ENCODE data around the gene FLNB. TPM values are rescaled to one million over a fixed set of nuclear protein-coding genes. Genes with fewer than 3 reads are reported as not detected.

FLNB gene
- total RNA-seq, 4 donors from 2014 or later = 265 to 345 (median 277) TPM

- Histone ChIP-seq H3K4me1 (peaks cover 0 to 81% (median 40%) of the 10 kb centered on the region in 4 donors), H3K4me3 (no peak overlapping the region), H3K27ac (peak overlapping the region in 1 of 4 donors; percentile 38), H3K36me3 (no peaks in the 10 kb centered on the region), H3K27me3 (no peaks in the 10 kb centered on the region), H3K9me3 (no peaks in the 10 kb centered on the region)
- WGBS, 2 donors = 67 to 74% methylated on average over 8 of the region's 8 CpGs
- no peak for DNase-seq (ENCODE audit: low spot score in 2 of 2)
- TF ChIP-seq EP300 (IDR thresholded peaks at IDR 0.05) = no peak
- TF ChIP-seq POLR2A (IDR thresholded peaks at IDR 0.05) = no peak
- TF ChIP-seq, protein P1, sequence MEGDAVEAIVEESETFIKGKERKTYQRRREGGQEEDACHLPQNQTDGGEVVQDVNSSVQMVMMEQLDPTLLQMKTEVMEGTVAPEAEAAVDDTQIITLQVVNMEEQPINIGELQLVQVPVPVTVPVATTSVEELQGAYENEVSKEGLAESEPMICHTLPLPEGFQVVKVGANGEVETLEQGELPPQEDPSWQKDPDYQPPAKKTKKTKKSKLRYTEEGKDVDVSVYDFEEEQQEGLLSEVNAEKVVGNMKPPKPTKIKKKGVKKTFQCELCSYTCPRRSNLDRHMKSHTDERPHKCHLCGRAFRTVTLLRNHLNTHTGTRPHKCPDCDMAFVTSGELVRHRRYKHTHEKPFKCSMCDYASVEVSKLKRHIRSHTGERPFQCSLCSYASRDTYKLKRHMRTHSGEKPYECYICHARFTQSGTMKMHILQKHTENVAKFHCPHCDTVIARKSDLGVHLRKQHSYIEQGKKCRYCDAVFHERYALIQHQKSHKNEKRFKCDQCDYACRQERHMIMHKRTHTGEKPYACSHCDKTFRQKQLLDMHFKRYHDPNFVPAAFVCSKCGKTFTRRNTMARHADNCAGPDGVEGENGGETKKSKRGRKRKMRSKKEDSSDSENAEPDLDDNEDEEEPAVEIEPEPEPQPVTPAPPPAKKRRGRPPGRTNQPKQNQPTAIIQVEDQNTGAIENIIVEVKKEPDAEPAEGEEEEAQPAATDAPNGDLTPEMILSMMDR (IDR thresholded peaks at IDR 0.05) = no peak
Observed at GRCh38 chr3:58038675-58039292, 30.6 kb downstream of the FLNB start.

GRCh38 chr3:58039601-58040000, 31.4 kb downstream of the FLNB start:
- TF ChIP-seq EP300 (IDR thresholded peaks at IDR 0.05) = no peak
- no peak for TF ChIP-seq POLR2A (IDR thresholded peaks at IDR 0.05)
- TF ChIP-seq, protein P1 (IDR thresholded peaks at IDR 0.05) = no peak
- H3K4me3 ChIP-seq = no peak overlapping the region
- H3K36me3 ChIP-seq = no peaks in the 10 kb centered on the region
- H3K9me3 ChIP-seq = no peaks in the 10 kb centered on the region
- peak overlapping the region in 2 of 4 donors; percentile 53 to 70 for H3K27ac ChIP-seq
- H3K27me3 ChIP-seq = no peaks in the 10 kb centered on the region
- WGBS, 2 donors = 64 to 73% methylated on average over 2 of the region's 2 CpGs
- DNase-seq (ENCODE audit: low spot score in 2 of 2) = no peak
- peaks cover 0 to 84% (median 48%) of the 10 kb centered on the region in 4 donors for H3K4me1 ChIP-seq

DNA sequence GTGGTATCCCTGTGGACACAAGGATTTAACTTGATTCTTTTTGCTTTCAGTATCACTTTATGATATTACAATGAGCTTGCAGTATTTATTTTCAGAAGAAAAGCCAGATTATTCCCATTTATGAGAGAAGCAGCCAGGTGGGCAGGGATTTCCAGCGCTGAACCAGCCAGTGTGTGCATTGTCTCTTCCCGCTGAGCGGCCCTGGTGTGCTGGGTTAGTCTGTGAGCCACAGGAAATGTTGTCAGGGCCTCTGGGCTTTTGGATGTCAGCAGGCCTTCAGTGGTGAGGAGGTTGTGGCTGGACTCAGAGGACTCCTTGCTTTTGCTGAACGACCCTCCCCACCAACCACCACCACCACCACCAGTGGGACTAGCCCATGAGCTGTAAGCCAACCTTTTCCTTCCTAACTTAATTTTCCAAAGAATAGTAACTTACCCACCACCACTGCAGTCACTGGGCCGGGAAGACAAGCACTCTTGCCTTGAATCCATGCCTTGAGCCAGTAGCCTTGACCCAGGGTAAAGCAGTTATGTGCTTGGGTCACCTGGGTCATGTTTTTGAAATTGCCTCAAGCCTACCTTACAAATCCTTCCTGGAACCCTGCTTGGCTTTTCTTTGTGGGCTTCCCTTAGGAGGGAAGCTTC, 33.1 kb downstream of the FLNB start:
- DNase-seq (ENCODE audit: low spot score in 2 of 2) = no peak
- TF ChIP-seq EP300 (IDR thresholded peaks at IDR 0.05) = no peak
- TF ChIP-seq POLR2A (IDR thresholded peaks at IDR 0.05) = no peak
- TF ChIP-seq, protein P1 (IDR thresholded peaks at IDR 0.05) = no peak
- no peaks in the 10 kb centered on the region for H3K27me3 ChIP-seq
- no peaks in the 10 kb centered on the region for H3K36me3 ChIP-seq
- 52 to 54% methylated on average over 5 of the region's 5 CpGs for WGBS, 2 donors
- peaks cover 0 to 85% (median 38%) of the 10 kb centered on the region in 4 donors for H3K4me1 ChIP-seq
- no peak overlapping the region for H3K4me3 ChIP-seq
- peak overlapping the region in 2 of 4 donors; percentile 67 to 70 for H3K27ac ChIP-seq
- H3K9me3 ChIP-seq = no peaks in the 10 kb centered on the region

DNA sequence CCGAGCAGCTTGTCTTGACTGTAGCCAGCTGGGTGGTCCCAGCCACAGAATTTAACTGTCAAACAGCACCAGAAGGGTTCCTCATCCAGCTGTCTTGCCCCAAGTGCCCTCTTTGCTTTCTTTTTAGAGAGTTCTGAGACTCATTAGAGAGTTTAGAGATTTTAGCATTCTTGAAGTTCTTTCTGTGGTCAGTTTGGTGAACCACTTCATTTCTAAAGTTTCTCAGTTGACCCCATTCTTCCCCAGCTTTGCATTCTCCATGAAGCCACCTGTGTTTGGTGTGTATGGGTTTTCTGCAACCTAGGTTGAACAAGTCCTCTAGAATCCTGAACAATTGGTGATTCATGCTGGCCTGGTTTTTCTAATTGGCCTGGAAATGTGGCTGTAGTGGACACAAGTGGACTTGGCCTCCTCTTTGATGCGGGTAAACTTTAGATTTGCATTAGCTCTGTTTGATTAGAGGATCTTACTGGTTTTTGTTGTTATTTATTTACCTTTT, 33.7 kb downstream of the FLNB start:
- 61 to 65% methylated on average over 2 of the region's 2 CpGs for whole genome bisulfite sequencing, 2 donors
- Histone ChIP-seq H3K9me3 (no peaks in the 10 kb centered on the region), H3K27me3 (no peaks in the 10 kb centered on the region), H3K36me3 (no peaks in the 10 kb centered on the region), H3K4me3 (no peak overlapping the region), H3K4me1 (peaks cover 0 to 85% (median 38%) of the 10 kb centered on the region in 4 donors), H3K27ac (peak overlapping the region in 2 of 4 donors; percentile 67 to 70)
- no peak for DNase-seq (ENCODE audit: low spot score in 2 of 2)
- TF ChIP-seq POLR2A (IDR thresholded peaks at IDR 0.05) (no peak), EP300 (IDR thresholded peaks at IDR 0.05) (no peak)
- TF ChIP-seq, protein P1 (IDR thresholded peaks at IDR 0.05) = no peak
